OCI-LY7 (cell line): Measurements from ENCODE around the gene RECK. TPM values are rescaled to one million over a fixed set of nuclear protein-coding genes. Genes with fewer than 3 reads are reported as not detected.

Experiments used
- BruUV-seq: library from RNA; stranded (reverse); fragments of 400-500 nt; replicated peaks from 2 replicates; lab custom pipeline; 2021; lab: Mats Ljungman, UMichigan
- CTCF ChIA-PET: fragments of 300-600 bp; sonication (Branson Sonifier 250); formaldehyde crosslinking; loops from one replicate; lab custom pipeline; 2022; ENCODE audit warnings: antibody characterized with exemption; ENCODE audit not compliant: unreplicated experiment; lab: Charles Lee
- POLR2A ChIA-PET: fragments of 300-600 bp; sonication (Branson Sonifier 250); formaldehyde crosslinking; loops from one replicate; lab custom pipeline; 2022; ENCODE audit warnings: antibody characterized with exemption; lab: Charles Lee
- DNase-seq: peaks from one replicate; pipeline ENCODE4 v3.0.0-alpha.2; 2015; ENCODE audit warnings: low spot score
- H2AFZ ChIP-seq: fragments of 200-600 bp; sonication (generic), shearing (Covaris generic); 2 replicates; pipeline ENCODE4 v1.6.1; 2014; ENCODE audit warnings: mild to moderate bottlenecking, antibody characterized with exemption, low read length, moderate library complexity
- H3K27ac ChIP-seq: fragments of 200-600 bp; sonication (generic); 2 replicates; pipeline ENCODE4 v1.5.1; 2014; ENCODE audit warnings: mixed run types, low read depth, mild to moderate bottlenecking, moderate library complexity, low read length, inconsistent platforms; ENCODE audit not compliant: poor library complexity, severe bottlenecking
- H3K36me3 ChIP-seq: fragments of 200-600 bp; sonication (generic); 2 replicates; pipeline ENCODE4 v1.6.1; 2014; ENCODE audit warnings: mild to moderate bottlenecking, antibody characterized with exemption, low read length, moderate library complexity, mixed read lengths; ENCODE audit not compliant: insufficient read depth
- H3K4me1 ChIP-seq: fragments of 200-600 bp; sonication (generic); 2 replicates; pipeline ENCODE4 v1.5.1; 2014; ENCODE audit warnings: mild to moderate bottlenecking, low read length; ENCODE audit not compliant: insufficient read depth, poor library complexity, severe bottlenecking
- H3K4me2 ChIP-seq: fragments of 200-600 bp; sonication (generic); 2 replicates; pipeline ENCODE4 v1.6.1; 2014; ENCODE audit warnings: mild to moderate bottlenecking, low read length
- H3K4me3 ChIP-seq: fragments of 200-600 bp; sonication (generic); 2 replicates; pipeline ENCODE4 v1.5.1; 2014; ENCODE audit warnings: mild to moderate bottlenecking, low read depth, low read length; ENCODE audit not compliant: poor library complexity, severe bottlenecking
- H3K79me2 ChIP-seq: fragments of 200-600 bp; sonication (generic); 2 replicates; pipeline ENCODE4 v1.6.1; 2016; ENCODE audit warnings: low read depth, mild to moderate bottlenecking, low read length, moderate library complexity, mixed read lengths; ENCODE audit not compliant: insufficient read depth
- H3K9me2 ChIP-seq: fragments of 200-600 bp; sonication (generic); 2 replicates; pipeline ENCODE4 v1.6.1; 2016; ENCODE audit warnings: mild to moderate bottlenecking, low read length, mixed read lengths; ENCODE audit not compliant: insufficient read depth
- H3K9me3 ChIP-seq: fragments of 200-600 bp; sonication (generic); 2 replicates; pipeline ENCODE4 v1.6.1; 2014; ENCODE audit warnings: mild to moderate bottlenecking, mixed run types, low read length, mixed read lengths
- H4K20me1 ChIP-seq: fragments of 200-600 bp; sonication (generic); 2 replicates; pipeline ENCODE4 v1.6.1; 2014; ENCODE audit warnings: mild to moderate bottlenecking, antibody characterized with exemption, low read length, moderate library complexity, mixed read lengths; ENCODE audit not compliant: insufficient read depth
- CTCF ChIP-seq: fragments of 200-600 bp; sonication (generic); conservative IDR thresholded peaks from 2 replicates; pipeline ENCODE4 v1.5.1; 2014; ENCODE audit warnings: mild to moderate bottlenecking, antibody characterized with exemption, low read length, moderate library complexity, mixed read lengths
- EZH2phosphoT487 ChIP-seq: fragments of 200-600 bp; sonication (generic); IDR thresholded peaks from 2 replicates; pipeline ENCODE4 v1.6.1; 2018; ENCODE audit warnings: low read depth, borderline replicate concordance, mild to moderate bottlenecking, mixed run types, antibody characterized with exemption, low read length, moderate library complexity, mixed read lengths
- intact Hi-C: fragments of 100-400 bp; cut with micrococcal nuclease; formaldehyde crosslinking; loops from one replicate; pipeline ENCODE4 v1.10.0; 2022; ENCODE audit not compliant: unreplicated experiment
- total RNA-seq, 2 experiments: library from RNA; depleted of rRNA in 1 of 2; stranded (reverse); fragments of >200 nt in 1 of 2; shearing (Covaris generic) in 1 of 2; gene quantifications; 2 replicates each; pipeline ENCODE4 v1.2.3, GENCODE V29; 2014 to 2022

RECK gene
- total RNA-seq, 2 experiments from 2014 or later = 3.0 to 6.5 TPM

- no peak for DNase-seq
- Histone ChIP-seq H3K9me2 (no peaks in the 10 kb centered on the region), H4K20me1 (no peaks in the 10 kb centered on the region), H3K4me3 (no peak overlapping the region), H3K9me3 (peaks cover 12% of the 10 kb centered on the region; the same call in 1 of the 2 replicates), H3K4me2 (no peak overlapping the region), H3K36me3 (no peaks in the 10 kb centered on the region), H3K4me1 (peaks cover 37% of the 10 kb centered on the region), H3K79me2 (no peaks in the 10 kb centered on the region), H2AFZ (no peak overlapping the region), H3K27ac (no peak overlapping the region)
- POLR2A ChIA-PET = interaction anchor here (1.1 to 1.3 kb wide), 3 partner anchors 15 to 42 kb away, joined by 3 to 4 read pairs (median 3); partner anchors contain the start of gene CLTA
- no TSS peak for BruUV-seq
- CTCF ChIA-PET = no interaction called here
- no peak for TF ChIP-seq EZH2phosphoT487
- no peak for TF ChIP-seq CTCF
- intact Hi-C loops = no loop called here
These were observed 111.8 kb downstream of the RECK start for GRCh38 chr9:36148311-36149051.

- BruUV-seq = no TSS peak
- H3K27ac ChIP-seq = no peak overlapping the region
- no peaks in the 10 kb centered on the region for H3K9me2 ChIP-seq
- intact Hi-C loops = no loop called here
- H3K36me3 ChIP-seq = no peaks in the 10 kb centered on the region
- ChIA-PET POLR2A (interaction anchor here (1.1 to 1.3 kb wide), 2 partner anchors 15 to 25 kb away, joined by 3 to 4 read pairs; no protein-coding TSS in a partner anchor), CTCF (no interaction called here)
- no peaks in the 10 kb centered on the region for H4K20me1 ChIP-seq
- H3K9me3 ChIP-seq = peaks cover 12% of the 10 kb centered on the region; the same call in 1 of the 2 replicates
- no peak overlapping the region for H3K4me3 ChIP-seq
- peaks cover 44% of the 10 kb centered on the region for H3K4me1 ChIP-seq
- no peaks in the 10 kb centered on the region for H3K79me2 ChIP-seq
- TF ChIP-seq EZH2phosphoT487 (no peak), CTCF (no peak)
- DNase-seq = no peak
- H3K4me2 ChIP-seq = no peak overlapping the region
- H2AFZ ChIP-seq = no peak overlapping the region
These were observed 112.5 kb downstream of the RECK start for GRCh38 chr9:36149197-36149596.
